ENCODE measurements around the gene GPATCH8. TPM values are rescaled to one million over a fixed set of nuclear protein-coding genes. Genes with fewer than 3 reads are reported as not detected.

GPATCH8 gene
- polyA plus RNA-seq, 1 donor from 2014 or later = 24.5 TPM

DNA sequence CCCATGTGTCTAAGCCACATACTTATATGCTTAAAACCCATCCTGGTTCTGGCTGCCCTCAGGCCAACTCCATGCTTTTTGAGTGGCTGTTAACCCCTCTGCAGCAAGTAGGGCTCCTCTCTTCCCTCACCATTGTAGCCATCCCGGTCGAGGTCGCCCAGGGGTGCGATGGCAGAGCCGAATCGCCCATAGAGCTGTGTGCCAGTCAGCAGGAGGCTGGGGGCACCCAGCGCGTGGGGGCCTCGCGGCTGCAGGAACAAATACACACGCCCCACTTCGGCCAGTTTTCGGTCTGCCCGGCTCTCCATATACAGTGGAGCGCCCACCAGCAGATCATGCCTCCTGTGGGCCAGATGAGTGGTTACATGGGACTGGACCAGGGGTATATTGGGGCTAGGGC is 119.8 kb downstream of the GPATCH8 start:
- no peaks in the 10 kb centered on the region for H4K20me1 ChIP-seq (ENCODE audit: insufficient read depth)
- H3K4me3 ChIP-seq (ENCODE audit: low read length) = no peak overlapping the region
- H3K36me3 ChIP-seq (ENCODE audit: insufficient read depth, low read length) = no peaks in the 10 kb centered on the region
- no peak overlapping the region for H2AFZ ChIP-seq (ENCODE audit: low read depth, low read length)
- no peaks in the 10 kb centered on the region for H3K9me3 ChIP-seq (ENCODE audit: low read length)
- H3K9me2 ChIP-seq (ENCODE audit: insufficient read depth, low read length) = no peaks in the 10 kb centered on the region
- peaks cover 15% of the 10 kb centered on the region for H3K27me3 ChIP-seq (ENCODE audit: insufficient read depth, low read depth, low read length)
- no peak overlapping the region for H3K9ac ChIP-seq (ENCODE audit: low read length)
- TF ChIP-seq RAD21 (conservative IDR thresholded peaks at IDR 0.05) (no peak), CTCF (IDR thresholded peaks at IDR 0.05; ENCODE audit: poor library complexity, severe bottlenecking) (no peak), EZH2 (IDR thresholded peaks at IDR 0.05; ENCODE audit: borderline replicate concordance, insufficient read depth, low read length, poor library complexity, severe bottlenecking) (no peak), EP300 (conservative IDR thresholded peaks at IDR 0.05; ENCODE audit: poor library complexity, severe bottlenecking) (no peak), SMC3 (conservative IDR thresholded peaks at IDR 0.05; ENCODE audit: poor library complexity) (no peak), MXI1 (conservative IDR thresholded peaks at IDR 0.05; ENCODE audit: poor library complexity, severe bottlenecking) (no peak), TAF1 (IDR thresholded peaks at IDR 0.05; ENCODE audit: low read depth) (no peak), POLR2AphosphoS5 (IDR thresholded peaks at IDR 0.05) (no peak)
- TF ChIP-seq, protein P1, sequence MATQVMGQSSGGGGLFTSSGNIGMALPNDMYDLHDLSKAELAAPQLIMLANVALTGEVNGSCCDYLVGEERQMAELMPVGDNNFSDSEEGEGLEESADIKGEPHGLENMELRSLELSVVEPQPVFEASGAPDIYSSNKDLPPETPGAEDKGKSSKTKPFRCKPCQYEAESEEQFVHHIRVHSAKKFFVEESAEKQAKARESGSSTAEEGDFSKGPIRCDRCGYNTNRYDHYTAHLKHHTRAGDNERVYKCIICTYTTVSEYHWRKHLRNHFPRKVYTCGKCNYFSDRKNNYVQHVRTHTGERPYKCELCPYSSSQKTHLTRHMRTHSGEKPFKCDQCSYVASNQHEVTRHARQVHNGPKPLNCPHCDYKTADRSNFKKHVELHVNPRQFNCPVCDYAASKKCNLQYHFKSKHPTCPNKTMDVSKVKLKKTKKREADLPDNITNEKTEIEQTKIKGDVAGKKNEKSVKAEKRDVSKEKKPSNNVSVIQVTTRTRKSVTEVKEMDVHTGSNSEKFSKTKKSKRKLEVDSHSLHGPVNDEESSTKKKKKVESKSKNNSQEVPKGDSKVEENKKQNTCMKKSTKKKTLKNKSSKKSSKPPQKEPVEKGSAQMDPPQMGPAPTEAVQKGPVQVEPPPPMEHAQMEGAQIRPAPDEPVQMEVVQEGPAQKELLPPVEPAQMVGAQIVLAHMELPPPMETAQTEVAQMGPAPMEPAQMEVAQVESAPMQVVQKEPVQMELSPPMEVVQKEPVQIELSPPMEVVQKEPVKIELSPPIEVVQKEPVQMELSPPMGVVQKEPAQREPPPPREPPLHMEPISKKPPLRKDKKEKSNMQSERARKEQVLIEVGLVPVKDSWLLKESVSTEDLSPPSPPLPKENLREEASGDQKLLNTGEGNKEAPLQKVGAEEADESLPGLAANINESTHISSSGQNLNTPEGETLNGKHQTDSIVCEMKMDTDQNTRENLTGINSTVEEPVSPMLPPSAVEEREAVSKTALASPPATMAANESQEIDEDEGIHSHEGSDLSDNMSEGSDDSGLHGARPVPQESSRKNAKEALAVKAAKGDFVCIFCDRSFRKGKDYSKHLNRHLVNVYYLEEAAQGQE (IDR thresholded peaks at IDR 0.05; ENCODE audit: borderline replicate concordance) = no peak
- no peak overlapping the region for H3K4me2 ChIP-seq (ENCODE audit: low read length)
- H3K27ac ChIP-seq (ENCODE audit: low read length) = no peak overlapping the region
- no peaks in the 10 kb centered on the region for H3F3A ChIP-seq (ENCODE audit: insufficient read depth, low read length, poor library complexity, severe bottlenecking)
- no peaks in the 10 kb centered on the region for H3K79me2 ChIP-seq (replicated peaks; ENCODE audit: insufficient read depth, low read length)

DNA sequence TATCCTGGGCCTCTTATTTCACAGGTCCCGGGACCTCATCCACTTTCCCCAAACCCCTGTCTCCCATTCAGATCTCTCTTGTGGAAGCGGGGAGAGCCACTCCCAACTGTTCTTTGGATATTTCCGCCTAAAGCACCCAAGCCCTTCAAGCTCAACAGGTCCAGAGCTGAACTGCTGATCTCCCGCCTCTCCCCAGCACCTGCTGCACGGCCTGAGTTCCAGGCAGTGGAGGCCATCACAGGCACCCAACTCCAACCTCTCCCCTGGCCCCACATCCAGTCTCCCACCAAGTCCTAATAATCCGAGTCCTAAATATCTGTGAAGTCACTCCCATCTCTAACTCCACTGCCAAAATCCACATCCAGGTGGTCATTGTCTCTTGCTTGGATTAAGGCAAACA is 120.3 kb downstream of the GPATCH8 start:
- H3K79me2 ChIP-seq (replicated peaks; ENCODE audit: insufficient read depth, low read length) = no peaks in the 10 kb centered on the region
- no peak overlapping the region for H2AFZ ChIP-seq (ENCODE audit: low read depth, low read length)
- H3K9me2 ChIP-seq (ENCODE audit: insufficient read depth, low read length) = no peaks in the 10 kb centered on the region
- H3K4me3 ChIP-seq (ENCODE audit: low read length) = no peak overlapping the region
- H3F3A ChIP-seq (ENCODE audit: insufficient read depth, low read length, poor library complexity, severe bottlenecking) = no peaks in the 10 kb centered on the region
- TF ChIP-seq POLR2AphosphoS5 (IDR thresholded peaks at IDR 0.05) = no peak
- TF ChIP-seq MXI1 (conservative IDR thresholded peaks at IDR 0.05; ENCODE audit: poor library complexity, severe bottlenecking) = no peak
- no peak for TF ChIP-seq TAF1 (IDR thresholded peaks at IDR 0.05; ENCODE audit: low read depth)
- TF ChIP-seq CTCF (IDR thresholded peaks at IDR 0.05; ENCODE audit: poor library complexity, severe bottlenecking) = no peak
- TF ChIP-seq EZH2 (IDR thresholded peaks at IDR 0.05; ENCODE audit: borderline replicate concordance, insufficient read depth, low read length, poor library complexity, severe bottlenecking) = no peak
- no peak for TF ChIP-seq SMC3 (conservative IDR thresholded peaks at IDR 0.05; ENCODE audit: poor library complexity)
- TF ChIP-seq, protein P1 (IDR thresholded peaks at IDR 0.05; ENCODE audit: borderline replicate concordance) = no peak
- no peak for TF ChIP-seq RAD21 (conservative IDR thresholded peaks at IDR 0.05)
- no peak for TF ChIP-seq EP300 (conservative IDR thresholded peaks at IDR 0.05; ENCODE audit: poor library complexity, severe bottlenecking)
- peaks cover 15% of the 10 kb centered on the region for H3K27me3 ChIP-seq (ENCODE audit: insufficient read depth, low read depth, low read length)
- H3K4me2 ChIP-seq (ENCODE audit: low read length) = no peak overlapping the region
- H3K27ac ChIP-seq (ENCODE audit: low read length) = no peak overlapping the region
- H4K20me1 ChIP-seq (ENCODE audit: insufficient read depth) = no peaks in the 10 kb centered on the region
- no peak overlapping the region for H3K9ac ChIP-seq (ENCODE audit: low read length)
- H3K36me3 ChIP-seq (ENCODE audit: insufficient read depth, low read length) = no peaks in the 10 kb centered on the region
- no peaks in the 10 kb centered on the region for H3K9me3 ChIP-seq (ENCODE audit: low read length)

Data from neural cell (in vitro differentiated cells).